OCI-LY1 (cell line): ENCODE results near the gene CACUL1.

Experiments used
- H2AFZ ChIP-seq: fragments of 200-600 bp; sonication (generic), shearing (Covaris generic); 2 replicates; pipeline ENCODE4 v1.6.0; 2014; ENCODE audit warnings: antibody characterized with exemption, mild to moderate bottlenecking, low read length
- H3F3A ChIP-seq: fragments of 200-600 bp; sonication (generic), shearing (Covaris generic); 2 replicates; pipeline ENCODE4 v1.6.0; 2014; ENCODE audit warnings: mild to moderate bottlenecking, antibody characterized with exemption, low read length, moderate library complexity; ENCODE audit not compliant: insufficient read depth
- H3K27ac ChIP-seq: fragments of 200-600 bp; sonication (generic); 2 replicates; pipeline ENCODE4 v1.5.1; 2014; ENCODE audit warnings: low read length, mixed run types, mild to moderate bottlenecking, low read depth; ENCODE audit not compliant: poor library complexity, severe bottlenecking
- H3K27me3 ChIP-seq: fragments of 200-600 bp; sonication (generic); 2 replicates; pipeline ENCODE4 v1.6.0; 2014; ENCODE audit warnings: antibody characterized with exemption, mild to moderate bottlenecking, low read length, moderate library complexity; ENCODE audit not compliant: insufficient read depth
- H3K36me3 ChIP-seq: fragments of 200-600 bp; sonication (generic); 2 replicates; pipeline ENCODE4 v1.6.1; 2014; ENCODE audit warnings: mild to moderate bottlenecking, antibody characterized with exemption, low read length, moderate library complexity, mixed read lengths; ENCODE audit not compliant: insufficient read depth
- H3K4me1 ChIP-seq: fragments of 200-600 bp; sonication (generic); 2 replicates; pipeline ENCODE4 v1.5.1; 2014; ENCODE audit warnings: mild to moderate bottlenecking, low read length, moderate library complexity; ENCODE audit not compliant: insufficient read depth, severe bottlenecking
- H3K4me2 ChIP-seq: fragments of 200-600 bp; sonication (generic), shearing (Covaris generic); 2 replicates; pipeline ENCODE4 v1.6.1; 2014; ENCODE audit warnings: low read length
- H3K4me3 ChIP-seq: fragments of 200-600 bp; sonication (generic); 2 replicates; pipeline ENCODE4 v1.5.1; 2014; ENCODE audit warnings: low read length, low read depth, mild to moderate bottlenecking, mixed read lengths; ENCODE audit not compliant: poor library complexity, severe bottlenecking
- H3K79me2 ChIP-seq: fragments of 200-600 bp; shearing (Covaris generic); 2 replicates; pipeline ENCODE4 v1.6.1; 2016; ENCODE audit warnings: mixed run types, low read length, mixed read lengths; ENCODE audit not compliant: insufficient read depth
- H3K9ac ChIP-seq: fragments of 200-600 bp; sonication (generic), shearing (Covaris generic); 2 replicates; pipeline ENCODE4 v1.6.1; 2014; ENCODE audit warnings: mild to moderate bottlenecking, low read length, mixed read lengths
- H3K9me2 ChIP-seq: fragments of 200-600 bp; sonication (generic), shearing (Covaris generic); 2 replicates; pipeline ENCODE4 v1.6.1; 2014; ENCODE audit warnings: low read depth, mild to moderate bottlenecking, low read length, mixed read lengths
- H3K9me3 ChIP-seq: fragments of 200-600 bp; shearing (Covaris generic); 2 replicates; pipeline ENCODE4 v1.6.1; 2014; ENCODE audit warnings: low read length, mixed read lengths
- H4K20me1 ChIP-seq: fragments of 200-600 bp; sonication (generic), shearing (Covaris generic); 2 replicates; pipeline ENCODE4 v1.6.0; 2016; ENCODE audit warnings: mild to moderate bottlenecking, low read length; ENCODE audit not compliant: insufficient read depth
- CTCF ChIP-seq: fragments of 200-600 bp; sonication (generic), shearing (Covaris generic); IDR thresholded peaks from 2 replicates; pipeline ENCODE4 v1.5.1; 2017; ENCODE audit warnings: mild to moderate bottlenecking, antibody characterized with exemption, low read length, moderate library complexity, mixed read lengths
- EZH2 ChIP-seq: fragments of 200-600 bp; sonication (generic), shearing (Covaris generic); IDR thresholded peaks from 2 replicates; pipeline ENCODE4 v1.8.0; 2017; ENCODE audit warnings: borderline replicate concordance, mixed run types, mild to moderate bottlenecking, antibody characterized with exemption, low read length, moderate library complexity, mixed read lengths

CACUL1 gene

GRCh38 chr10:118698421-118698820 is 56.3 kb downstream of the CACUL1 start:
- Histone ChIP-seq H3K9ac (no peak overlapping the region), H4K20me1 (no peaks in the 10 kb centered on the region), H3K4me1 (no peaks in the 10 kb centered on the region), H3K9me3 (no peaks in the 10 kb centered on the region), H3K27me3 (no peaks in the 10 kb centered on the region), H3K9me2 (no peaks in the 10 kb centered on the region), H3K79me2 (no peaks in the 10 kb centered on the region), H3K4me2 (no peak overlapping the region), H3F3A (no peaks in the 10 kb centered on the region), H2AFZ (no peak overlapping the region), H3K27ac (no peak overlapping the region), H3K36me3 (peaks cover 24% of the 10 kb centered on the region; the same call in 1 of the 2 replicates), H3K4me3 (no peak overlapping the region)
- TF ChIP-seq EZH2 (no peak), CTCF (no peak)

- Histone ChIP-seq H2AFZ (no peak overlapping the region), H3K4me1 (no peaks in the 10 kb centered on the region), H3F3A (no peaks in the 10 kb centered on the region), H3K9ac (no peak overlapping the region), H3K36me3 (peaks cover 16% of the 10 kb centered on the region; the same call in 1 of the 2 replicates), H3K4me2 (no peak overlapping the region), H3K27me3 (no peaks in the 10 kb centered on the region), H3K79me2 (no peaks in the 10 kb centered on the region), H3K4me3 (no peak overlapping the region), H3K27ac (no peak overlapping the region), H3K9me3 (no peaks in the 10 kb centered on the region), H3K9me2 (no peaks in the 10 kb centered on the region), H4K20me1 (no peaks in the 10 kb centered on the region)
- TF ChIP-seq EZH2 (no peak), CTCF (no peak)
These were observed 59.9 kb downstream of the CACUL1 start for GRCh38 chr10:118694848-118695247.

GRCh38 chr10:118692872-118693271 is 61.9 kb downstream of the CACUL1 start:
- H3K27ac ChIP-seq: no peak overlapping the region
- H3K4me3 ChIP-seq: no peak overlapping the region
- H3K9me2 ChIP-seq: no peaks in the 10 kb centered on the region
- H3K79me2 ChIP-seq: no peaks in the 10 kb centered on the region
- H2AFZ ChIP-seq: no peak overlapping the region
- TF ChIP-seq CTCF (no peak), EZH2 (no peak)
- H3K4me1 ChIP-seq: no peaks in the 10 kb centered on the region
- no peak overlapping the region for H3K4me2 ChIP-seq
- no peak overlapping the region for H3K9ac ChIP-seq
- no peaks in the 10 kb centered on the region for H3K9me3 ChIP-seq
- no peaks in the 10 kb centered on the region for H3K27me3 ChIP-seq
- H3K36me3 ChIP-seq: peaks cover 14% of the 10 kb centered on the region; the same call in 1 of the 2 replicates
- no peaks in the 10 kb centered on the region for H3F3A ChIP-seq
- H4K20me1 ChIP-seq: no peaks in the 10 kb centered on the region
